Chondrocyte (in vitro differentiated cells): ENCODE data around the gene PAPOLA. TPM values are rescaled to one million over a fixed set of nuclear protein-coding genes. Genes with fewer than 3 reads are reported as not detected.

Experiments
- DNase-seq: peaks from one replicate; pipeline ENCODE4 v3.0.0; 2021; ENCODE audit warnings: mixed read lengths, low spot score
- H3K27ac Mint-ChIP-seq: one replicate; pipeline ENCODE4 v1.8.0; 2021; ENCODE audit warnings: mild to moderate bottlenecking, moderate library complexity, mixed read lengths; ENCODE audit not compliant: unreplicated experiment
- H3K27me3 Mint-ChIP-seq: 2 replicates; pipeline ENCODE4 v1.8.0; 2021; ENCODE audit warnings: low read depth, mixed read lengths
- H3K36me3 Mint-ChIP-seq: 2 replicates; pipeline ENCODE4 v1.8.0; 2021; ENCODE audit warnings: low read depth, mixed read lengths
- H3K4me1 Mint-ChIP-seq: 2 replicates; pipeline ENCODE4 v1.8.0; 2021; ENCODE audit warnings: low read depth, mild to moderate bottlenecking, mixed read lengths
- H3K4me3 Mint-ChIP-seq: one replicate; pipeline ENCODE4 v1.8.0; 2021; ENCODE audit warnings: mild to moderate bottlenecking, moderate library complexity, mixed read lengths; ENCODE audit not compliant: unreplicated experiment
- H3K9me3 Mint-ChIP-seq: 2 replicates; pipeline ENCODE4 v1.8.0; 2021; ENCODE audit warnings: low read depth, mixed read lengths
- CTCF ChIP-seq: fragments of 200-600 bp; sonication (generic); IDR thresholded peaks from 2 replicates; pipeline ENCODE4 v1.5.0; 2021; ENCODE audit warnings: antibody characterized with exemption, mild to moderate bottlenecking, moderate library complexity
- total RNA-seq: library from RNA; stranded (reverse); gene quantifications from 3 replicates; pipeline ENCODE4 v1.2.1, GENCODE V29; 2021

Gene PAPOLA
- total RNA-seq, 1 donor from 2014 or later: 114 TPM

DNA sequence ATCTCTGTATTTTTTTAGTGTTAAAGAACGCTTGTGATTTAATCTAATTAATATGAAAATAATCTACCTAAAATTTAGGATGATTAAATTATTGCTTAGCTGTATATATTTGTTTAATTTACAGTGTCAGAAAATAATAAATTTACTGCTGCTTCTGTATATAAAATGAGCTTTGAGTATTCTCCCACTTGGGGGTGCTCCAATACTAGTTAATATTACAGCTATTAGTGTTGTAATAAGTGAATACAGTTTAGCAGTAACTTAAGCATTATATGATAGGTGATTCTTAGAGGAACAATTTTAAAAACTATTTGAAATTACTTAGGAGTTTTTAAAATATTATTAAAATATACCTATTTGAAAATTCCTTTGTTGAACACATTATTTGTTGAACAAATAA, 62.2 kb downstream of the PAPOLA start:
- Mint-ChIP-seq H3K27me3 (no peaks in the 10 kb centered on the region), H3K36me3 (peaks cover 4% of the 10 kb centered on the region), H3K4me1 (peaks cover 22% of the 10 kb centered on the region), H3K9me3 (no peaks in the 10 kb centered on the region), H3K27ac (no peak overlapping the region), H3K4me3 (no peak overlapping the region)
- DNase-seq: no peak
- TF ChIP-seq CTCF: peak; percentile 62

DNA sequence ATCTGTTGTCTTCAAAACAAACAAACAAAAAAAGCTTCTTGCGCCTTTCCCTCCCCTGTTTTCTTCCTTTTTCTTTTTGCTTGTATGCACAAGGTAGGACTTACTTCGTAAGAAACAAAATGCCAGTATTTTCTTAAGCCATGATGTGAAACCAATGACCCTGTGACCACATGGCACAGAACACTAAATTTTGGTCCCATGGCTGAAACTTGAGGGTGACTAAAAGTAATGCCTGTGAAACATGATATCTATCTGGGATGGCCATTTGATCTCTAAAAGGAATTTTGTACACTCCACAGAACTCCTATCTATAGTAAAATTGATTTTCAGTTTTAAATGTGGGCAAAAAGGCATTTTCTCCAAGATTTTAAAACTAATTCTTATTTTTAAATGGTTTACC, 63.6 kb downstream of the PAPOLA start:
- TF ChIP-seq CTCF: no peak
- DNase-seq: no peak
- Mint-ChIP-seq H3K36me3 (peaks cover 4% of the 10 kb centered on the region), H3K27me3 (no peaks in the 10 kb centered on the region), H3K9me3 (no peaks in the 10 kb centered on the region), H3K4me1 (peaks cover 34% of the 10 kb centered on the region), H3K27ac (no peak overlapping the region), H3K4me3 (no peak overlapping the region)

DNA sequence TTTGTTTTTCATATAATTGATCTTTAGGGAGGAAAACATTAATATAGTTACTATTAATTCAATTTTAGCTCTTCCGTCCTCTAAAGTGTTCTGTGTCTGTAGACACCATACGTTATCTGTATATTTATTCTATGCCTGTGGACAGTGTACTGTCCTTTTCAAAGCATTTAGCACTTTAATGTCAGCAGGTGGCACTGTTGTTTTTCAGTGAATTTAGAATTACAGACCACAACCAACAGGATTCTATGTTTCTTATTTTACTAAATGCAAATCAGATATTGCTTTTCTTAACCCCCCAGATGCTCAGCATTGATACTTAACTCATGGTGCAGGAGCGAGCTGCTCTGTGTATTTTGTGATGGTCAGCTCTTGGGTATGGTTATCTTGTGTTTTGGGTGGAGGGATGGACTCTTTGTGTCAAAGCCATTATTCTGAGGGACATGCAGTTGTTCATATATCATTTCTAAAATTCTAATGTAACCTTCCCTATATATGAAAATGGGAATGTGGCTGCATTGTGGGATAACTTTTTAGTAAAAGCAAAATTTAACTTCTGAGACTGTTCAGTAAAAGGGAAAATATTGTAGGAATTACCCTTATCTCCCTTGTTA, 65.2 kb downstream of the PAPOLA start:
- Mint-ChIP-seq H3K27ac (no peak overlapping the region), H3K36me3 (peaks cover 4% of the 10 kb centered on the region), H3K27me3 (no peaks in the 10 kb centered on the region), H3K9me3 (no peaks in the 10 kb centered on the region), H3K4me1 (peaks cover 34% of the 10 kb centered on the region), H3K4me3 (no peak overlapping the region)
- DNase-seq: no peak
- TF ChIP-seq CTCF: peak; percentile 84

GRCh38 chr14:96568621-96569020, 66.4 kb downstream of the PAPOLA start:
- Mint-ChIP-seq H3K27me3 (no peaks in the 10 kb centered on the region), H3K36me3 (peaks cover 2% of the 10 kb centered on the region), H3K4me3 (no peak overlapping the region), H3K27ac (peak overlapping the region; percentile 54), H3K9me3 (no peaks in the 10 kb centered on the region), H3K4me1 (peaks cover 40% of the 10 kb centered on the region)
- TF ChIP-seq CTCF: no peak
- no peak for DNase-seq

DNA sequence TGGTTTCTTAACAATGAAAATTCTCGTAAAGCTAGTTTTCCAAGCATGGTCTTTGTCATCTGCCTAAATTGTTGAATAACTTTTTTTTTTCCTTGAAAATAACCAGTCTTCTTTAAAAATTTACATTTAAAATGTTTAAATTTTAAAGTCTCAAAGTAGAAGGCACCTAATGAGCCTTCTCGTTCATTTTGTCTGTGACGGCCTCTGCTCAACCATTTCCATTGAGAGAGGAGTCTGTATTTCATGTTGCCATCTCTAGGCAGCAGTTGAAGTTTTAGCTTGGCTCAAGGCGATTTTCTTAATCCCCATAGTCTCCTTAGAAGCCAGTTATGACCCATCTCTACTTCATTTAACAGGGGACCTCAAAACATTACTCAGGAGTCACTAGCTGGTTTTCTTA, 69.1 kb downstream of the PAPOLA start:
- H3K4me3 Mint-ChIP-seq: no peak overlapping the region
- no peaks in the 10 kb centered on the region for H3K9me3 Mint-ChIP-seq
- H3K4me1 Mint-ChIP-seq: peaks cover 54% of the 10 kb centered on the region
- H3K36me3 Mint-ChIP-seq: no peaks in the 10 kb centered on the region
- DNase-seq: no peak
- no peaks in the 10 kb centered on the region for H3K27me3 Mint-ChIP-seq
- no peak for TF ChIP-seq CTCF
- no peak overlapping the region for H3K27ac Mint-ChIP-seq
